ENCODE measurements around the gene STAB2.

DNA sequence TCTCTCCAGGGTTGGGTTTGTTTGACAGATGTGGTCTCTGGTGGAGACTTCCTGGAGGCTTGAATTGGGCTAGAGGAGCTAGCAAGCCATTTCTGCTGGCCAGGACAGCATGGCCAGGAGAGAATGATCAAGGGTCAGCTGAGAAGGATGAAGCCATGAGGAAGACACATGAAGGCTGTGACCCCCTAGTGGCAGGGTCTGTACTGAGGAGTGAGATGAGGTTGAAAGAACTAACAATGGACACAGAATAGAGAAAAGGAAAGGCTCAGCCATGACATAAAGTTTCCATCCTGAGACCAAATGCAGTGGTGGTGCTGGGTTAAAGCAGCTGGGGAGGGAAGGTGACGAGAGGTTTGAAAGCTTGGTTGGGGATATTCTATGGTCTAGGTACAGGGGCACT is 164.1 kb downstream of the STAB2 start:
- no peak for TF ChIP-seq POLR2A (IDR thresholded peaks at IDR 0.05)
- TF ChIP-seq, protein P1, sequence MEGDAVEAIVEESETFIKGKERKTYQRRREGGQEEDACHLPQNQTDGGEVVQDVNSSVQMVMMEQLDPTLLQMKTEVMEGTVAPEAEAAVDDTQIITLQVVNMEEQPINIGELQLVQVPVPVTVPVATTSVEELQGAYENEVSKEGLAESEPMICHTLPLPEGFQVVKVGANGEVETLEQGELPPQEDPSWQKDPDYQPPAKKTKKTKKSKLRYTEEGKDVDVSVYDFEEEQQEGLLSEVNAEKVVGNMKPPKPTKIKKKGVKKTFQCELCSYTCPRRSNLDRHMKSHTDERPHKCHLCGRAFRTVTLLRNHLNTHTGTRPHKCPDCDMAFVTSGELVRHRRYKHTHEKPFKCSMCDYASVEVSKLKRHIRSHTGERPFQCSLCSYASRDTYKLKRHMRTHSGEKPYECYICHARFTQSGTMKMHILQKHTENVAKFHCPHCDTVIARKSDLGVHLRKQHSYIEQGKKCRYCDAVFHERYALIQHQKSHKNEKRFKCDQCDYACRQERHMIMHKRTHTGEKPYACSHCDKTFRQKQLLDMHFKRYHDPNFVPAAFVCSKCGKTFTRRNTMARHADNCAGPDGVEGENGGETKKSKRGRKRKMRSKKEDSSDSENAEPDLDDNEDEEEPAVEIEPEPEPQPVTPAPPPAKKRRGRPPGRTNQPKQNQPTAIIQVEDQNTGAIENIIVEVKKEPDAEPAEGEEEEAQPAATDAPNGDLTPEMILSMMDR (IDR thresholded peaks at IDR 0.05), result no peak

Data from esophagus squamous epithelium (tissue), 4 donors.